GM12878 (cell line): Measurements from ENCODE around the gene COL19A1. TPM values are rescaled to one million over a fixed set of nuclear protein-coding genes. Genes with fewer than 3 reads are reported as not detected.
"Not testable (repeated sequence)": the region's sequence is repeated elsewhere in the genome, so short reads cannot be mapped to it uniquely, and the experiment has no call there.

Experiments used
- ATAC-seq: fragments of 200-7000 bp; cut with Tn5 transposase; 3 replicates; pipeline ENCODE4 v1.9.1; 2020; ENCODE audit warnings: mild to moderate bottlenecking, moderate library complexity
- BruUV-seq: library from RNA; stranded (reverse); fragments of 400-500 nt; replicated peaks from 2 replicates; lab custom pipeline; 2021; lab: Mats Ljungman, UMichigan
- CTCF ChIA-PET: fragments of 300-600 bp; sonication (Branson Sonifier 250); formaldehyde crosslinking; extraction: SDS; loops from one replicate; lab custom pipeline; 2021; ENCODE audit warnings: inconsistent platforms; lab: Yijun Ruan, JAX
- POLR2A ChIA-PET: fragments of 350-600 bp; formaldehyde crosslinking; extraction: SDS; loops from one replicate; lab custom pipeline; 2021; ENCODE audit warnings: inconsistent platforms; lab: Charles Lee
- RAD21 ChIA-PET: fragments of 300-600 bp; sonication (Branson Sonifier 250); formaldehyde crosslinking; loops from one replicate; lab custom pipeline; 2023; ENCODE audit warnings: antibody characterized with exemption; ENCODE audit not compliant: unreplicated experiment; lab: Charles Lee
- SMC1A ChIA-PET: fragments of 300-600 bp; sonication (Branson Sonifier 250); formaldehyde crosslinking; loops from one replicate; lab custom pipeline; 2023; ENCODE audit not compliant: unreplicated experiment, uncharacterized antibody; lab: Charles Lee
- DNase-seq: peaks from one replicate; pipeline ENCODE4 v3.0.0-alpha.2; 2011; ENCODE audit warnings: low read depth, low spot score
- FAIRE-seq: peaks from 3 replicates; lab custom pipeline; 2011; peaks lifted over from hg19 to GRCh38; lab: Jason Lieb, UNC
- H2AFZ ChIP-seq: 2 replicates; pipeline ENCODE4 v1.6.0; 2011; ENCODE audit warnings: low read depth, low read length, control low read depth; ENCODE audit not compliant: control insufficient read depth
- H3K27ac ChIP-seq: 2 replicates; pipeline ENCODE4 v1.5.1; 2011; ENCODE audit warnings: control low read depth; ENCODE audit not compliant: control insufficient read depth, insufficient read depth
- H3K27me3 ChIP-seq, 2 experiments: replicated peaks in 1 of 2; 2 replicates each; pipeline versions ENCODE4 v1.6.0 to v1.6.1; 2011; ENCODE audit warnings: low read length in 1 of 2; ENCODE audit not compliant: control insufficient read depth in 2 of 2, insufficient read depth in 2 of 2
- H3K36me3 ChIP-seq, 2 experiments: 2 replicates each; pipeline ENCODE4 v1.5.1; 2011; ENCODE audit warnings: low read length in 1 of 2; ENCODE audit not compliant: control insufficient read depth in 2 of 2, insufficient read depth in 2 of 2
- H3K4me1 ChIP-seq: 2 replicates; pipeline ENCODE4 v1.6.1; 2011; ENCODE audit warnings: mild to moderate bottlenecking, low read length, moderate library complexity, mixed read lengths; ENCODE audit not compliant: control insufficient read depth, insufficient read depth
- H3K4me2 ChIP-seq: 2 replicates; pipeline ENCODE4 v1.6.0; 2011; ENCODE audit warnings: control low read depth; ENCODE audit not compliant: control insufficient read depth, insufficient read depth
- H3K4me3 ChIP-seq: fragments of 200-600 bp; sonication (generic); 2 replicates; pipeline ENCODE4 v1.5.1; 2016
- H3K79me2 ChIP-seq: 2 replicates; pipeline ENCODE4 v1.6.0; 2011; ENCODE audit warnings: low read length; ENCODE audit not compliant: control insufficient read depth, insufficient read depth
- H3K9ac ChIP-seq: 2 replicates; pipeline ENCODE4 v1.8.0; 2011; ENCODE audit warnings: low read length, control low read depth, mixed read lengths; ENCODE audit not compliant: control insufficient read depth, insufficient read depth
- H3K9me3 ChIP-seq: replicated peaks from 3 replicates; pipeline ENCODE4 v1.5.1; 2011; ENCODE audit warnings: mild to moderate bottlenecking, low read length; ENCODE audit not compliant: control insufficient read depth, insufficient read depth
- H4K20me1 ChIP-seq: 2 replicates; pipeline ENCODE4 v1.6.0; 2011; ENCODE audit not compliant: control insufficient read depth, insufficient read depth
- WGBS: methylation state at CpG from one replicate; pipeline ENCODE4 v1.1.6; 2016; ENCODE audit warnings: low lambda C conversion rate; ENCODE audit not compliant: insufficient replicate concordance, insufficient coverage; ENCODE audit errors: missing lambda C conversion rate; 5-methylcytosine and 5-hydroxymethylcytosine counted together
- in situ Hi-C: fragments of 300-500 bp; cut with MboI; formaldehyde crosslinking; loops from 9 replicates; pipeline ENCODE4 v1.14.3; 2018; ENCODE audit warnings: mixed read lengths
- intact Hi-C: fragments of 100-400 bp; cut with micrococcal nuclease; formaldehyde crosslinking; loops from one replicate; pipeline ENCODE4 v1.14.2; 2022; ENCODE audit not compliant: unreplicated experiment
- polyA plus RNA-seq, 11 experiments: library from polyadenylated mRNA; depleted of rRNA in 4 of 11; unstranded in 6 of 11; stranded (reverse) in 5 of 11; fragments of >200 nt; fragmentation: Nextera tagmentation in 4 of 11; fragmentation: Illumina TruSeq in 1 of 11; extraction: Ambion mirVana in 4 of 11; extraction: Trizol in 1 of 11; gene quantifications; 1 replicate in 1 of 11; 2 replicates in 10 of 11; pipeline versions ENCODE4 v1.2.1 to v1.2.3, GENCODE V29; 2011 to 2016; ENCODE audit warnings: inconsistent platforms in 2 of 11, missing spikeins in 2 of 11, low read depth in 1 of 11
- total RNA-seq, 4 experiments: library from RNA; depleted of rRNA in 3 of 4; stranded (reverse); fragments of >200 nt in 3 of 4; fragmentation: Illumina TruSeq in 1 of 4; extraction: Trizol in 1 of 4; gene quantifications; 2 replicates each; pipeline versions ENCODE4 v1.2.1 to v1.2.3, GENCODE V29; 2013 to 2021

COL19A1 gene
- total and polyA plus RNA-seq, 10 of the 15 experiments (the other 5 are each of a cell fraction or from before 2014, with no cell fraction given) = 1.1 to 13.5 (median 4.1) TPM

DNA sequence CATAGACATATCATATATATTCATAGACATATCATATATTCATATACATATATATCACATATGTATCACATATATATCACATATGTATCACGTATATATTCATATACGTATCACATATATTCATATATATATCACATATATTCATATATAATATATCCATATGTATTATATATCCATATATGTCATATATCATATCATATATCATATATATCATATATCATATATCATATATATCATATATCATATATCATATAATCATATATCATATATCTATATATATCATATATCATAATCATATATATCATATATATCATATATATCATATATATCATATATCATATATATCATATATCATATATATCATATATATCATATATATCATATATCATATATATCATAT lies 54.7 kb downstream of the COL19A1 start:
- intact Hi-C loops, H4K20me1 ChIP-seq, H3K27ac ChIP-seq, DNase-seq, ATAC-seq, H3K9me3 ChIP-seq, H2AFZ ChIP-seq, RAD21 ChIA-PET, H3K27me3 ChIP-seq, BruUV-seq, H3K4me3 ChIP-seq, SMC1A ChIA-PET, H3K4me1 ChIP-seq, H3K9ac ChIP-seq, FAIRE-seq, H3K4me2 ChIP-seq, H3K36me3 ChIP-seq, CTCF ChIA-PET, H3K79me2 ChIP-seq, POLR2A ChIA-PET, in situ Hi-C loops: not testable (repeated sequence)
- 98% methylated on average over 2 of the region's 2 CpGs for WGBS

- H3K27ac ChIP-seq, H3K4me3 ChIP-seq, H3K27me3 ChIP-seq, RAD21 ChIA-PET, H2AFZ ChIP-seq, ATAC-seq, intact Hi-C loops, DNase-seq, H3K4me1 ChIP-seq, FAIRE-seq, in situ Hi-C loops, H3K79me2 ChIP-seq, BruUV-seq, H3K4me2 ChIP-seq, H3K9ac ChIP-seq, H3K36me3 ChIP-seq, H3K9me3 ChIP-seq, H4K20me1 ChIP-seq: not testable (repeated sequence)
- ChIA-PET CTCF (interaction anchor here (0.6 to 0.7 kb wide), 2 partner anchors 77 to 173 kb away, joined by 3 read pairs; no protein-coding TSS in a partner anchor), SMC1A (interaction anchor here (0.6 kb wide), 1 partner anchor 60 kb away, joined by 3 read pairs; no protein-coding TSS in a partner anchor), POLR2A (interaction anchor here (0.6 to 0.7 kb wide), 3 partner anchors 15 to 166 kb away, joined by 5 to 6 read pairs (median 5); no protein-coding TSS in a partner anchor)
- WGBS = 94% methylated on average over 22 of the region's 22 CpGs
Measured at GRCh38 chr6:69921611-69922010, 55.3 kb downstream of the COL19A1 start.
